Vagina (tissue), 2 donors: ENCODE data around the gene VDR.

ENCODE experiments used
- CTCF ChIP-seq, 3 experiments: fragments of 450-650 bp in 2 of 3; fragments of 200-600 bp in 1 of 3; sonication (generic) in 1 of 3; IDR thresholded peaks; one replicate each; pipeline ENCODE4 v1.5.1; 2017 to 2019; ENCODE audit warnings: antibody characterized with exemption in 3 of 3, mild to moderate bottlenecking in 2 of 3, moderate library complexity in 2 of 3
- POLR2A ChIP-seq, 2 donors: fragments of 450-650 bp; IDR thresholded peaks; one replicate each; pipeline ENCODE4 v1.6.1; 2017; ENCODE audit warnings: antibody characterized with exemption in 2 of 2, mild to moderate bottlenecking in 2 of 2, moderate library complexity in 2 of 2

- TF ChIP-seq CTCF (IDR thresholded peaks at IDR 0.05): no peak
- peak in 1 of 2 donors; percentile 84 for TF ChIP-seq POLR2A (IDR thresholded peaks at IDR 0.05)
Measured at GRCh38 chr12:47819896-47820630, 84.7 kb downstream of the VDR start, which contains the start of gene HDAC7.
